Lower lobe of right lung (tissue), 2 donors: ENCODE data around the gene PCCA. TPM values are rescaled to one million over a fixed set of nuclear protein-coding genes. Genes with fewer than 3 reads are reported as not detected.

Source experiments
- ATAC-seq, 2 donors: fragments of 200-7000 bp; cut with Tn5 transposase; one replicate each; pipeline ENCODE4 v1.9.1; 2020 to 2022; ENCODE audit warnings: mild to moderate bottlenecking in 2 of 2, moderate library complexity in 2 of 2
- DNase-seq: peaks from one replicate; pipeline ENCODE4 v3.0.0-alpha.2; 2020
- H3K27ac ChIP-seq: fragments of 200-600 bp; one replicate; pipeline ENCODE4 v1.8.0; 2022
- H3K27me3 ChIP-seq: fragments of 200-600 bp; one replicate; pipeline ENCODE4 v1.8.0; 2022; ENCODE audit warnings: low read depth
- H3K36me3 ChIP-seq: fragments of 200-600 bp; one replicate; pipeline ENCODE4 v1.8.0; 2022; ENCODE audit warnings: mild to moderate bottlenecking
- H3K4me1 ChIP-seq: fragments of 200-600 bp; one replicate; pipeline ENCODE4 v1.8.0; 2022
- H3K4me3 ChIP-seq: fragments of 200-600 bp; one replicate; pipeline ENCODE4 v1.8.0; 2022; ENCODE audit warnings: mild to moderate bottlenecking
- H3K9me3 ChIP-seq: fragments of 200-600 bp; one replicate; pipeline ENCODE4 v1.8.0; 2022
- CTCF ChIP-seq: fragments of 200-600 bp; IDR thresholded peaks from one replicate; pipeline ENCODE4 v1.8.0; 2022; ENCODE audit warnings: antibody characterized with exemption, mild to moderate bottlenecking
- intact Hi-C: fragments of 100-400 bp; cut with DNase I; formaldehyde crosslinking; loops from one replicate; pipeline ENCODE4 v1.11.0; 2022
- total RNA-seq: library from RNA; stranded (reverse); fragmentation: NEBNext Ultra II Directional; extraction: Animal tissue kit (Norgen Biotek cat#: 25700); gene quantifications from one replicate; pipeline ENCODE4 v1.2.1, GENCODE V29; 2021
- donor health status: DM: no; HTN: yes; CAD: no; lungs with severe emphysema.

The PCCA gene
- total RNA-seq, 1 donor from 2014 or later, result 37.8 TPM

DNA sequence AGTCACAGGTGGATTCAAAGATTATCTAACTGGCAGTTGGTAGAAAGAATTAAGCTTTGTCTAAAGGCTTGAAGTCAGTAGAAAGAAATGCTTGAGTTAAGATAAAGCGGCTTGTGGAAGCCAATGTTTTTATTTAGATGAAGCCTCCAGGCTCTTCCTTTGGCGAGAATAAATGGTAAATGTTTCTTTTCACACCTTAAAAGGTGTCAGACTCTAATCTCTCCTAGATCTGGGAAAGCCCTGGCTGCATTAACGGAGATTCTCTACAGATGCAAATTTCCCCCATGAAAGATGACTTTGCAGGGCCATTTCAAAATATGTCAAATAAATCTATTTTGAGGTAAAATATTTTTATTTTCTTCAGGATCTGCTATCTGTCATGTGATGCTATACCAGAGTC, 37.8 kb upstream of the PCCA start:
- Histone ChIP-seq H3K27me3 (no peaks in the 10 kb centered on the region), H3K36me3 (no peaks in the 10 kb centered on the region), H3K9me3 (no peaks in the 10 kb centered on the region), H3K27ac (no peak overlapping the region), H3K4me1 (no peaks in the 10 kb centered on the region), H3K4me3 (no peak overlapping the region)
- no peak for TF ChIP-seq CTCF
- ATAC-seq (no peak), DNase-seq (no peak)
- intact Hi-C loops, result no loop called here

DNA sequence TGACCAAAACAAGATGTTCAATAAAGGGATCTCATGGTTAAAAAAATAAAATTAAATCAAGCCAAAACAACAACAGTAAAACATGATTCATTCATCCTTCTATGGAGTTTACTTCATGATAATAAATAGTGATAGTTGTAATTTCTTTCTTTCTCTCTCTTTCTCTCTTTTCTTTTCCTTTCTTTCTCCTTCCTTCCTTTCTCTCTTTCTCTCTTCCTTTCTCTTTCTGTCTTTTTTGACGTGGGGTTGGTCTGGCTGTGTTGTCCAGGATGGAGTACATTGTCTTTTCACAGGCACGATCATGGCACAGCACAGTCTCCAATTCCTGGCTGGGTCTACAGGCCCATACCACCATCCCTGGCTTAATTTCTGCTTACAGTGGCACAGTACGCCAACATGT, 29.1 kb upstream of the PCCA start:
- DNase-seq (no peak), ATAC-seq (no peak)
- Histone ChIP-seq H3K9me3 (no peaks in the 10 kb centered on the region), H3K27ac (no peak overlapping the region), H3K27me3 (peaks cover 3% of the 10 kb centered on the region), H3K4me3 (no peak overlapping the region), H3K36me3 (no peaks in the 10 kb centered on the region), H3K4me1 (no peaks in the 10 kb centered on the region)
- TF ChIP-seq CTCF, result no peak
- intact Hi-C loops, result no loop called here

DNA sequence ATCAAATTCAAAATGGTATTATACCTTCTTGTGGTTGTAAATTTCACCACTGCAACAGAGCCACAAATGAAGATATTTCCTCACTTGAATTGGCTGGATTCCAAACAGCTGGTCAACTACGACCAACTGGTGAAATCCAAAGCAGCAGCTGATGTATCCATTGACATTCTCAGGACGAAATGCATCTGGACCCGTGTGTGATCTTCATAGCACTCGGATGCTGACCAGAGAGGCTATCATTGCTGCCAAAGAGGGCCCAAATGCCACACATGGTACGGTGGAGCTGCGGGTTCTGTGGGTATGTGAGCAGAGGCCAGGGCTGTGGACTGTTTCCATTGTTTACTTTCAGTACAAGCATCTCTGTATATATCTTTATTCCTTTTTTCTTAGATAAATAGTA, 25.6 kb upstream of the PCCA start:
- ATAC-seq (no peak), DNase-seq (no peak)
- no peaks in the 10 kb centered on the region for H3K4me1 ChIP-seq
- no peaks in the 10 kb centered on the region for H3K9me3 ChIP-seq
- no peak overlapping the region for H3K4me3 ChIP-seq
- intact Hi-C loops, result no loop called here
- peaks cover 3% of the 10 kb centered on the region for H3K27me3 ChIP-seq
- no peak for TF ChIP-seq CTCF
- H3K36me3 ChIP-seq, result no peaks in the 10 kb centered on the region
- H3K27ac ChIP-seq, result no peak overlapping the region

DNA sequence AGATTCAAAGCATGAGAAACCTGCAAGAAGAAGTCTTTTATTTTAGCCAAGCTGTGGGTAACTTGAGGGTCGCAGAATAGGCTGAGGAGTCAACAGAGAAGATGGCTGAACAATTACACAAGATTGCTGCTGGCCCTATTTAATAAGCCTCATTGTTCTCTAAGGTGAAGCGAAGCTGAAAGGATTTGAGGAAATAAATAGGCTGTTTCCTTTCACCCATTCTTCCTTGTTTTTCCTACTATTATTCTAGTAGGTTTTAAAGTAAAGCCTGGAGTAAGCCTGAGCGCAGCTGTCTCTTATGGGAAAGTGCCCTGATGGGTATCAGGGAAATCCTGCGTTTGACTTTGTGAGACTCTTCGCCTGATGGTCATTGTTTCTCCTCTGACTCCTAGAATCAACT, 25.0 kb upstream of the PCCA start:
- no peak for TF ChIP-seq CTCF
- no peaks in the 10 kb centered on the region for H3K9me3 ChIP-seq
- H3K4me3 ChIP-seq, result no peak overlapping the region
- H3K4me1 ChIP-seq, result no peaks in the 10 kb centered on the region
- H3K27me3 ChIP-seq, result peaks cover 3% of the 10 kb centered on the region
- no peak for ATAC-seq
- intact Hi-C loops, result no loop called here
- H3K36me3 ChIP-seq, result no peaks in the 10 kb centered on the region
- no peak for DNase-seq
- H3K27ac ChIP-seq, result no peak overlapping the region

DNA sequence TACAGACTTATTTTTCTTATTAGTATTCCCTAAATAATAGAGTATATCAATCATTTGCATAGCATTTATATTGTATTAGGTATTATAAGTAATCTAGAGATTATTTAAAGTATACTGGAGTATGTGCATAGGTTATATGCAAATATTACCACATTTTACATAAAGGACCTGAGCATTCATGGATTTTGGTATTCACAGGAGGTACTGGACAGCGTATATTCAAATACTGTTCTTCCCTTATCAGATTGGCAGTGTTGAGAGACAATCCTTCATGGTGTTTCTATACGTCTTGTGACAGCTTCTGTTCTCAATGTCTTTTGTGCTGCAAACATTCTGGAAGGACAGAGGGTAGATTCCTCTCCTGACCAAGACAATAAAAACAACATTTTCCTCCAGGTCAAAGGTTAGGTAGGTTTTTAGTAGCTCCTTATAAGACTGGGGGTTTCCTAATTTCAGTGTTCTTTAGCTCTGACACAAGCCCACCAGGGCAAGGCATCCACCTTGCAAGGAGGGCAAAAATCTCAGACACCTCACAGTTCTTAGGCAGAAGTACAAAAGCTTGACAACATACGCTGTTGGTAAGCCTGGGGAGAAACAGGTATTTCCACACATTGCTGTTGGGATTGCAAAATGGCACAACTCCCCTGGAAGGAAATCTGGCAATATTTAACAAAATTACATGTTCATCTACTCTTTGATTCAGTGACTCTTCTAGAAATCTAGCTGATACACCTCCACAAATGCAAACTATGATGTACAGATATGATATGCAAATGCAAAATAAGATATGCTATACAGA, 20.6 kb upstream of the PCCA start:
- intact Hi-C loops, result no loop called here
- Histone ChIP-seq H3K9me3 (no peaks in the 10 kb centered on the region), H3K27me3 (peaks cover under 1% of the 10 kb centered on the region), H3K4me1 (no peaks in the 10 kb centered on the region), H3K27ac (no peak overlapping the region), H3K36me3 (no peaks in the 10 kb centered on the region), H3K4me3 (no peak overlapping the region)
- ATAC-seq (no peak), DNase-seq (no peak)
- no peak for TF ChIP-seq CTCF
